CD8-positive, alpha-beta memory T cell (primary cell): ENCODE data around the gene RNF148. TPM values are rescaled to one million over a fixed set of nuclear protein-coding genes. Genes with fewer than 3 reads are reported as not detected.

Experiments
- CTCF ChIA-PET: fragments of 350-600 bp; sonication (Branson Sonifier 250); formaldehyde crosslinking; loops from one replicate; lab custom pipeline; 2021; ENCODE audit warnings: antibody characterized with exemption; lab: Charles Lee
- POLR2A ChIA-PET: fragments of 350-600 bp; sonication (Branson Sonifier 250); formaldehyde crosslinking; loops from one replicate; lab custom pipeline; 2021; ENCODE audit warnings: antibody characterized with exemption; lab: Charles Lee
- DNase-seq, 5 donors: peaks; one replicate each; pipeline versions ENCODE4 v3.0.0 to v3.0.0-alpha.2; 2020 to 2022; ENCODE audit warnings: mixed read lengths in 1 of 5
- H3K27ac ChIP-seq: one replicate; pipeline ENCODE4 v1.7.0; 2013; ENCODE audit warnings: low read depth, mild to moderate bottlenecking, low read length, moderate library complexity
- H3K27me3 ChIP-seq: 2 replicates; pipeline ENCODE4 v1.7.0; 2013; ENCODE audit warnings: low read length, mild to moderate bottlenecking; ENCODE audit not compliant: insufficient read depth, poor library complexity, severe bottlenecking
- H3K36me3 ChIP-seq: 2 replicates; pipeline ENCODE4 v1.7.0; 2013; ENCODE audit warnings: mild to moderate bottlenecking, low read length, moderate library complexity; ENCODE audit not compliant: insufficient read depth
- H3K4me1 ChIP-seq: 2 replicates; pipeline ENCODE4 v1.7.0; 2013; ENCODE audit warnings: mild to moderate bottlenecking, low read length, moderate library complexity; ENCODE audit not compliant: insufficient read depth
- H3K4me3 ChIP-seq: 2 replicates; pipeline ENCODE4 v1.7.0; 2013; ENCODE audit warnings: mild to moderate bottlenecking, low read length
- H3K9me3 ChIP-seq: 2 replicates; pipeline ENCODE4 v1.7.0; 2013; ENCODE audit warnings: mild to moderate bottlenecking, low read length
- H3K27ac Mint-ChIP-seq, 8 donors: one replicate each; pipeline ENCODE4 v1.8.0; 2020 to 2021; ENCODE audit warnings: mixed read lengths in 8 of 8, mild to moderate bottlenecking in 6 of 8, inconsistent platforms in 3 of 8, moderate library complexity in 3 of 8
- H3K27me3 Mint-ChIP-seq, 2 donors: one replicate each; pipeline ENCODE4 v1.8.0; 2020 to 2021; ENCODE audit warnings: mixed read lengths in 2 of 2, mild to moderate bottlenecking in 1 of 2, moderate library complexity in 1 of 2
- H3K36me3 Mint-ChIP-seq, 3 donors: one replicate each; pipeline ENCODE4 v1.8.0; 2020 to 2021; ENCODE audit warnings: mixed read lengths in 3 of 3, inconsistent platforms in 1 of 3, mild to moderate bottlenecking in 1 of 3
- H3K4me1 Mint-ChIP-seq, 3 donors: one replicate each; pipeline ENCODE4 v1.8.0; 2020 to 2021; ENCODE audit warnings: mixed read lengths in 3 of 3, inconsistent platforms in 1 of 3, mild to moderate bottlenecking in 1 of 3
- H3K4me3 Mint-ChIP-seq, 7 donors: one replicate each; pipeline ENCODE4 v1.8.0; 2020 to 2021; ENCODE audit warnings: mixed read lengths in 7 of 7, mild to moderate bottlenecking in 6 of 7, moderate library complexity in 4 of 7, inconsistent platforms in 2 of 7
- H3K9me3 Mint-ChIP-seq, 5 donors: one replicate each; pipeline ENCODE4 v1.8.0; 2020 to 2022; ENCODE audit warnings: mixed read lengths in 5 of 5, mild to moderate bottlenecking in 3 of 5, moderate library complexity in 2 of 5, inconsistent platforms in 1 of 5
- polyA plus RNA-seq: library from polyadenylated mRNA; unstranded; fragments of 300-500 nt; fragmentation: Illumina TruSeq; gene quantifications from one replicate; pipeline ENCODE4 v1.2.3, GENCODE V29; 2021
- total RNA-seq, 2 experiments: library from RNA; stranded (reverse); gene quantifications; one replicate each; pipeline ENCODE4 v1.2.3, GENCODE V29; 2021

The RNF148 gene, protein sequence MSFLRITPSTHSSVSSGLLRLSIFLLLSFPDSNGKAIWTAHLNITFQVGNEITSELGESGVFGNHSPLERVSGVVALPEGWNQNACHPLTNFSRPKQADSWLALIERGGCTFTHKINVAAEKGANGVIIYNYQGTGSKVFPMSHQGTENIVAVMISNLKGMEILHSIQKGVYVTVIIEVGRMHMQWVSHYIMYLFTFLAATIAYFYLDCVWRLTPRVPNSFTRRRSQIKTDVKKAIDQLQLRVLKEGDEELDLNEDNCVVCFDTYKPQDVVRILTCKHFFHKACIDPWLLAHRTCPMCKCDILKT
- total RNA-seq = not detected
- not detected for polyA plus RNA-seq

DNA sequence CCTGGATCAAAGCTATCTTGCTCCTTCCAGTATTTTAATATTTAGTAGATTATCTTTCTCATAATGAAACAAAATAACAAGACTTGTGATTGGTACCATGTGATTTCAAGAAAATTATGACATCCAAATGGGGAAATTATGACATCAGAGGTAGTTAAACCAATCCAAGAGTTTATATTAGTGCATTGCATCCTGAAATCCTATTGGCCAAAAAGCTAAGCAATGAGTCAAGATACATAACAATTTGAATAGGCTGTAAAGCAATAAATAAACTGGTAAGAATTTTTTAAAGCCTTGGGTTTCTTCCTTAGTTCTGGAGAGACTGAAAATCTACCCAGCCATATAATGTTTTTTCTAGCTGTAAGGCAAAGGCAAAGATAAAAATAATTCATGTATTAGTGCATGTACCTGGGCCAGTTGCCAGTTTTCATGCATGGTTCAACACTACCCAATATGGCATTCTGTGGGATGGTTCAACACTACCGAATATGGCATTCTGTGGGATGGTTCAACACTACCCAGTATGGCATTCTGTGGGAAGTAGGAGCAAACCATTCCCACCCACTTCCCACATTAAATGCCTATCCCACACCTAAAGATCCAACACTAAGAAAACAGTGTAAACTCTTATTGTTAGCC lies at the start of gene RNF148:
Gene RNF148 (minus strand): TSS at position 51 of the 639 bp plus-strand sequence. CDS start 172 bp downstream, outside the sequence.
- POLR2A ChIA-PET = no interaction called here
- no peaks in the 10 kb centered on the region for H3K36me3 Mint-ChIP-seq
- CTCF ChIA-PET = no interaction called here
- H3K4me1 Mint-ChIP-seq = no peaks in the 10 kb centered on the region
- no peak within 1 kb of the TSS for H3K27ac Mint-ChIP-seq
- Histone ChIP-seq H3K4me1 (no peaks in the 10 kb centered on the region), H3K9me3 (no peaks in the 10 kb centered on the region), H3K27me3 (no peaks in the 10 kb centered on the region), H3K27ac (no peak within 1 kb of the TSS), H3K4me3 (no peak within 1 kb of the TSS), H3K36me3 (no peaks in the 10 kb centered on the region)
- H3K9me3 Mint-ChIP-seq = peaks cover 2 to 21% (median 6%) of the 10 kb centered on the region in 5 donors
- no peak within 1 kb of the TSS for H3K4me3 Mint-ChIP-seq
- no peaks in the 10 kb centered on the region for H3K27me3 Mint-ChIP-seq
- DNase-seq = no peak

DNA sequence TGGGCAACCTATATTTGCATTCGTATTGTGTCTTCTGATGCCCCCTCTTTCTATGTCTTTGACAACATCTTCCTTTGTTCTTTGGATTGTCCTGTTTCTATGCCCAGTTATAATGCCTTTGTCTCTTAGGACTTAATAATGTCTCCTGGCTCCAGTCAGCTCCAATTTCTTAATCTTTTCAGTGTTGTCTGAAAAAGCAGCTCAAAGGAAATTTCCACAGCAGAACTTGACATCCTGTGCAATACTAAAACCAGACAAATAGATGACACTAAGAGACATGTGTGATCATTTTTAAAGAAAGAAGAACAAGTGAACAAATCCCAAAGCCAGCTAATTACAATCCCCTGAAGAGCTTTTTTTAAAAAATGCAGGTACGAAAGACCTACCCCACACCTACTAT lies 47.7 kb upstream of the RNF148 start:
- Histone ChIP-seq H3K4me1 (no peaks in the 10 kb centered on the region), H3K4me3 (no peak overlapping the region), H3K27me3 (no peaks in the 10 kb centered on the region), H3K9me3 (no peaks in the 10 kb centered on the region), H3K36me3 (no peaks in the 10 kb centered on the region), H3K27ac (no peak overlapping the region)
- Mint-ChIP-seq H3K4me3 (no peak overlapping the region), H3K27me3 (no peaks in the 10 kb centered on the region), H3K9me3 (peaks cover 0 to 4% (median 0%) of the 10 kb centered on the region in 5 donors), H3K4me1 (no peaks in the 10 kb centered on the region), H3K27ac (no peak overlapping the region), H3K36me3 (no peaks in the 10 kb centered on the region)
- POLR2A ChIA-PET = no interaction called here
- CTCF ChIA-PET = no interaction called here
- no peak for DNase-seq

DNA sequence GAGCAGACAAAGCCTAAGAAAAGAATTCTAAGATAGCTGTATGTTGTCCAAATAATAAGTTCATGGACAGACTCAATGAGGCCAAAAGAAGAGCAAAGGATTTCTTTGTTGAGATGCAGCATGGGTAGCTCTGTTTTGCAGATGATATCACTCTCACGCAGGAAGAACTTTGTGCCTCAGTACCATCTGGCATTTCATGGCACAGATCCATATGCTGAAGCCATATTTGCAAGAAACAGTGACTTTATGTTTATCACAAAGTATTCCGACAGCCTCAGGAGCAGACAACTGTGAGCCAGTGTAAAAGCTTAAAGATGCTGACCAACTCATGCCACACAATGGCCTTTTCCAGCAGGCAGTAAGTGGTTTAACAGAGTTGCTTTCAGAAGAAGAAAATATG lies 45.5 kb upstream of the RNF148 start:
- H3K9me3 Mint-ChIP-seq = no peaks in the 10 kb centered on the region

DNA sequence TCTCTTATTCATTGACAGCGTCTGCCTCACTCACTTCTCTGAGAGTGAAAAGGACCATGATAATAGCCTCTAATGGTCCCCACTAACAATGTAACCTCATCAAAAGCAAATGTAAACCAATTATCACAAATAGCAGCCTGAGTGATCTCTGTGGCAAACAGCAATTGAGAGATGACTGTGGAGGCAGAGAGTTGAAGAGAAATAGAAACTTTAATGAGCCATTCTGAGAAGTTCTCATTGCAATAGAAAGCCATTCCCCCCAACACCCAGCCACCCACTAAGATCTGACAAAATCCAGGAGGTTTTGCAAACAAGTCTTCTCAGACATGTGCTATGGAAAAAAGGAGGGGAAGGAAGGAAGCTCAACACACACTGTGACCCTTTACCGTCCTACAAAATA lies 44.2 kb upstream of the RNF148 start:
- Histone ChIP-seq H3K27me3 (no peaks in the 10 kb centered on the region), H3K4me3 (no peak overlapping the region), H3K27ac (no peak overlapping the region), H3K9me3 (no peaks in the 10 kb centered on the region), H3K36me3 (no peaks in the 10 kb centered on the region), H3K4me1 (no peaks in the 10 kb centered on the region)
- Mint-ChIP-seq H3K27ac (no peak overlapping the region), H3K9me3 (no peaks in the 10 kb centered on the region), H3K4me1 (no peaks in the 10 kb centered on the region), H3K36me3 (no peaks in the 10 kb centered on the region), H3K27me3 (no peaks in the 10 kb centered on the region), H3K4me3 (no peak overlapping the region)
- POLR2A ChIA-PET = no interaction called here
- DNase-seq = no peak
- CTCF ChIA-PET = no interaction called here

More for the DNA sequence above, 45.5 kb upstream of the RNF148 start:
- DNase-seq = no peak
- Mint-ChIP-seq H3K27ac (no peak overlapping the region), H3K4me3 (no peak overlapping the region), H3K36me3 (no peaks in the 10 kb centered on the region), H3K4me1 (no peaks in the 10 kb centered on the region), H3K27me3 (no peaks in the 10 kb centered on the region)
- Histone ChIP-seq H3K4me3 (no peak overlapping the region), H3K27ac (no peak overlapping the region), H3K9me3 (no peaks in the 10 kb centered on the region), H3K36me3 (no peaks in the 10 kb centered on the region), H3K27me3 (no peaks in the 10 kb centered on the region), H3K4me1 (no peaks in the 10 kb centered on the region)
- POLR2A ChIA-PET = no interaction called here
- CTCF ChIA-PET = no interaction called here

DNA sequence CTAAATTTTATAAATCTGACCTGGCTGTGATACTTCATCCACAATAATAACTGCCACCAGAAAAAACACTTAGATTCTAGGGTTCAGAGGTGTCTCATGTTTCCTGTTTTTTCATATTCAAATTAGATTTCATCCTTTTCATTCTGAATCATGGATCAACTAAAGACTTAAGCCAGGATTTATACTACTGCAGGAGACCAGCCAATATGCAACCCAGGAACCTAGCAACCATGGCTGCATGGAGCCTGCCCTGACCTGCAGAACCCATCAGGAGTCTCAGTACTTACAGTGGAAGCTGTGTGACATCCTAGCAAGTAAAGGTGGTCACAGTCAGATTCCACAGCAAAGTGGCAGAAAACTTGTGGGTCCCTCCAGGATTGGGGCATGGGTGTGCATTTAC lies 40.5 kb upstream of the RNF148 start:
- Histone ChIP-seq H3K36me3 (no peaks in the 10 kb centered on the region), H3K9me3 (no peaks in the 10 kb centered on the region), H3K27ac (no peak overlapping the region), H3K4me3 (no peak overlapping the region), H3K27me3 (no peaks in the 10 kb centered on the region), H3K4me1 (no peaks in the 10 kb centered on the region)
- Mint-ChIP-seq H3K27ac (no peak overlapping the region), H3K9me3 (peaks cover 0 to 6% (median 0%) of the 10 kb centered on the region in 5 donors), H3K36me3 (no peaks in the 10 kb centered on the region), H3K4me1 (no peaks in the 10 kb centered on the region), H3K27me3 (no peaks in the 10 kb centered on the region), H3K4me3 (no peak overlapping the region)
- ChIA-PET CTCF (no interaction called here), POLR2A (no interaction called here)
- DNase-seq = no peak

DNA sequence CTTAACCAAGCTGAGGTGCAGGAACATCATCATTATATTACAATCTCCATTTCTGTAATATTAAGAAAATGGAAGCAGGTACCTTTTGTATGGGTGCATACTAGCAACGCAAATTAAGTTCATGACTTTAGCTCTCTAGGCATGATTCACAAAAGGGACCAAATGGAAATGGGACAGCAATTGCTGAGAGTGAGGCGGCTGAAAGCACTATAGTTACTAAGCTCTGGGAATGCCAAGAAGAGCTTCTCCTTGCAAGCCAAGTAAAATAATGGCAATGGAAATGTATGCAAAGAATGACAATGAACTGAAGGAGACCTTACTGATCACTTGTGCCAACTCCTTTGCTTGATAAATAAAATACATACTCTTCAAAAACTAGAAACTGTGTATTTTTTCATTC lies 36.2 kb upstream of the RNF148 start:
- POLR2A ChIA-PET = no interaction called here
- no peak overlapping the region for H3K4me3 Mint-ChIP-seq
- no peaks in the 10 kb centered on the region for H3K27me3 Mint-ChIP-seq
- H3K27me3 ChIP-seq = no peaks in the 10 kb centered on the region
- no peak overlapping the region for H3K27ac Mint-ChIP-seq
- H3K36me3 Mint-ChIP-seq = no peaks in the 10 kb centered on the region
- H3K9me3 ChIP-seq = no peaks in the 10 kb centered on the region
- no peak for DNase-seq
- no peaks in the 10 kb centered on the region for H3K36me3 ChIP-seq
- H3K4me3 ChIP-seq = no peak overlapping the region
- H3K4me1 Mint-ChIP-seq = no peaks in the 10 kb centered on the region
- H3K4me1 ChIP-seq = no peaks in the 10 kb centered on the region
- peaks cover 0 to 20% (median 3%) of the 10 kb centered on the region in 5 donors for H3K9me3 Mint-ChIP-seq
- CTCF ChIA-PET = interaction anchor here (0.7 kb wide), 1 partner anchor 16 kb away, joined by 3 read pairs; no protein-coding TSS in a partner anchor
- H3K27ac ChIP-seq = no peak overlapping the region

DNA sequence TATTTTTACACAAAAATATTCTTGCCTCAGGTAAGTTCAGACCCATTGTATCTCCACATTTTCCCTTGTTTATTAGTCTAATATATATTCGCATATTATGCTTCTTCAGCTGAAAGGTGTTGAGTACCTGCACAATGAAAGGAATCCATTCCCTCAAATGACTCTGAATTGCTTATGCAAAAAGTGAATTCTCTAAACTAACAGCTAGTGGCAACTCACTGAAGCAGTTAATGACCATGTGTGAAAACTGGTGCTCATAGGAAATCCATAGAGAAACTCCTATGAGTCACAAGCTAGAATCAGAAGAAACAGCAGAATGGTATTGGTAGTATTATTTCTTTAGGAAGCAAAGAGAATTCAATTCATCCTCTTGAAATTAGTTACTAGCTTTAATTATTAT lies 33.5 kb upstream of the RNF148 start:
- ChIA-PET POLR2A (no interaction called here), CTCF (interaction anchor here (0.8 kb wide), 1 partner anchor 8 kb away, joined by 3 read pairs; no protein-coding TSS in a partner anchor)
- H3K4me1 ChIP-seq = no peaks in the 10 kb centered on the region
- Mint-ChIP-seq H3K4me1 (no peaks in the 10 kb centered on the region), H3K27ac (no peak overlapping the region), H3K4me3 (no peak overlapping the region), H3K27me3 (no peaks in the 10 kb centered on the region), H3K9me3 (peaks cover 0 to 21% (median 3%) of the 10 kb centered on the region in 5 donors), H3K36me3 (no peaks in the 10 kb centered on the region)
- no peak for DNase-seq
- no peaks in the 10 kb centered on the region for H3K36me3 ChIP-seq
- no peaks in the 10 kb centered on the region for H3K9me3 ChIP-seq
- no peak overlapping the region for H3K4me3 ChIP-seq
- no peak overlapping the region for H3K27ac ChIP-seq
- no peaks in the 10 kb centered on the region for H3K27me3 ChIP-seq

DNA sequence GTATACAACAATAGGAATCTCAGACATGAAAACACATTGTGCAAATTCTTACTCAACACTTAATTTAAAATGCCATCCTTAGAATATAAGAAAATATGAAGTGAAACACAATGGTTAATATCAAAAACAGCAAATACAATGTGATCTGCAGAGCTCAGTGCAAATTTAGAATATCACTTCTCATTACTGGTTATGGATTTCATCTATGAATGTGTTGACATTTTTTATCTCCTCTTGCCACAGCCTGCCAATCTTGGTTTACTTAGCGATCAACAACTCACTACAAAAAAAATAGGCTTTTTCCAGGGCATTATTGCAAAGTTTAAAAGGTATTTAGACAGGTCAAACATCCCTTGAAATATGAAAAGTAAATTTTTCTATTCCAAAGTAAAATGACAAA lies 25.0 kb upstream of the RNF148 start:
- H3K4me3 Mint-ChIP-seq = no peak overlapping the region
- H3K4me1 Mint-ChIP-seq = no peaks in the 10 kb centered on the region
- Histone ChIP-seq H3K4me1 (no peaks in the 10 kb centered on the region), H3K27ac (no peak overlapping the region), H3K9me3 (no peaks in the 10 kb centered on the region), H3K4me3 (no peak overlapping the region), H3K36me3 (no peaks in the 10 kb centered on the region), H3K27me3 (no peaks in the 10 kb centered on the region)
- peaks cover 0 to 7% (median 4%) of the 10 kb centered on the region in 5 donors for H3K9me3 Mint-ChIP-seq
- ChIA-PET POLR2A (no interaction called here), CTCF (no interaction called here)
- H3K27me3 Mint-ChIP-seq = no peaks in the 10 kb centered on the region
- no peak overlapping the region for H3K27ac Mint-ChIP-seq
- H3K36me3 Mint-ChIP-seq = no peaks in the 10 kb centered on the region
- no peak for DNase-seq
